HG02852 (cell line): ENCODE measurements around the gene SNX22.

Source experiments
- ATAC-seq: cut with Tn5 transposase; IDR thresholded peaks from one replicate; pipeline ENCODE4 v1.9.1; 2021; ENCODE audit warnings: mild to moderate bottlenecking, moderate library complexity; ENCODE audit not compliant: unreplicated experiment

Gene SNX22

DNA sequence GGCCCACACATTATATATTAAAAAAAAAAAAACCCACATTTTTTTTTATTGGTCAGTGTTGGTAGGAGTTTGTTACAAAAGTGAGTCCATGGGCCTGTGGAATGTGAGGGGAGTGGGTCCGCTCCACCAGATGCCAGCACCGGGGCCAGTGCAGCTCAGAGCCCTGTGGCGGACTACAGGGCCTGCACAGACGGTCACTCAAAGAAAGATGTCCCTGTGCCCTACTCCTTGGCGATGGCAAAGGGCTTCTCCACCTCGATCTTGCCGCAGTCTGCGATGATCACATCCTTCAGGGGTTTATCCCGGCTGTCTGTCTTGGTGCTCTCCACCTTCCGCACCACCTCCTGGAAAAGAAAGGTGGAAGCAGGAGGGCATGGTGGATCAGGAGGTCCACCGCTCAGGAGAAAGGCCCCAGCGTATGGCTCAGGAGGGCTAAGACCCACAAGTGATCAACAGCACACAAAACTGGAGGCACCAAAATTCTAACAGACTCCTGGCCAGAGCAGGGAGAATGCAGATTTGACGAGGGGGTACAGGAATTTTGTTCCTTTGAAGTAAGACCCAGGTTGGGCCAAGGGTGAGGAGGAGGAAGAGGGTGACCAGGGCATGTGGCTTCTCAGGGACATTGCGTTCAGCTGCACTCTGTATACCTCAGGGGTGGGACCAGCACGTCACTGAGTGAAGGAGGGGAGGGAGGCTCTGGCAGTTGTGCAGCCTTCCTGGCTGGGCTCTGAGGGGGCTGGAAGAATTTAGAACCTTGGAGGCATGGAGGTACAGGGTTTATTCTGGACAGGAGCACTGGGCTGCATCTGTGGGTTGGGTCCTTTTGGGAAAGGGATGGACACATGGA is 4.5 kb downstream of the SNX22 start:
- ATAC-seq, result no peak

DNA sequence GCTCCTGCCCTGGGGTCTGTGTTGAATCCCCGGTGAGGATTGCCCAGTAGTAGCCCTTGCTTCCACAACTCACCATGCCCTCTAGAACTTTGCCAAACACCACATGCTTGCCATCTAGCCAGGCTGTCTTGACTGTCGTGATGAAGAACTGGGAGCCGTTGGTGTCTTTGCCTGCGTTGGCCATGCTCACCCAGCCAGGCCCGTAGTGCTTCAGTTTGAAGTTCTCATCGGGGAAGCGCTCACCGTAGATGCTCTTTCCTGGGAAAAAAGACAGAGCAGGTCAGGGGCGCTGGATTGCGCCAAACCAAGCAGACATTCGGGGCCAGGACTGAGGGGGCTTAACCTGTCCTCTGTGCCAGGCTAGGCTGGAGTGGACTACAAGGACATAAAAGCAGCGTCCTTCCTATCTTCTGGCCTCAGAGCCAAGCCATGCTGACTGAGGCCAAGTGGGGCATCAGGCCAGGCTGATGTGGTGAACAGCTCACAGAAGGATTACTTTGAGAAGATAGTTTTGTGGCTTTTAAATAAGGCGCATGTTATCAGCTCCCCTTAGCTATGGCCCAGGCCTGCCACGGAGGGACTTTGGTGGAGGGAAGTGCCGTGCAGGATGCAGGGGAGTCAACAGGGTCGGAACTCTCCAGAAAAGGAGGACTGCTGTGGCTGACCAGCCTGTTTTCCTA is 5.3 kb downstream of the SNX22 start:
- no peak for ATAC-seq

GRCh38 chr15:64157599-64158125 is 6.1 kb downstream of the SNX22 start:
- no peak for ATAC-seq

- ATAC-seq, result no peak
Measured at GRCh38 chr15:64158363-64159134, 7.0 kb downstream of the SNX22 start.

GRCh38 chr15:64161688-64162477 is 10.4 kb downstream of the SNX22 start:
- ATAC-seq, result no peak

GRCh38 chr15:64162478-64162868 is 10.9 kb downstream of the SNX22 start:
- ATAC-seq, result peak; percentile 23

DNA sequence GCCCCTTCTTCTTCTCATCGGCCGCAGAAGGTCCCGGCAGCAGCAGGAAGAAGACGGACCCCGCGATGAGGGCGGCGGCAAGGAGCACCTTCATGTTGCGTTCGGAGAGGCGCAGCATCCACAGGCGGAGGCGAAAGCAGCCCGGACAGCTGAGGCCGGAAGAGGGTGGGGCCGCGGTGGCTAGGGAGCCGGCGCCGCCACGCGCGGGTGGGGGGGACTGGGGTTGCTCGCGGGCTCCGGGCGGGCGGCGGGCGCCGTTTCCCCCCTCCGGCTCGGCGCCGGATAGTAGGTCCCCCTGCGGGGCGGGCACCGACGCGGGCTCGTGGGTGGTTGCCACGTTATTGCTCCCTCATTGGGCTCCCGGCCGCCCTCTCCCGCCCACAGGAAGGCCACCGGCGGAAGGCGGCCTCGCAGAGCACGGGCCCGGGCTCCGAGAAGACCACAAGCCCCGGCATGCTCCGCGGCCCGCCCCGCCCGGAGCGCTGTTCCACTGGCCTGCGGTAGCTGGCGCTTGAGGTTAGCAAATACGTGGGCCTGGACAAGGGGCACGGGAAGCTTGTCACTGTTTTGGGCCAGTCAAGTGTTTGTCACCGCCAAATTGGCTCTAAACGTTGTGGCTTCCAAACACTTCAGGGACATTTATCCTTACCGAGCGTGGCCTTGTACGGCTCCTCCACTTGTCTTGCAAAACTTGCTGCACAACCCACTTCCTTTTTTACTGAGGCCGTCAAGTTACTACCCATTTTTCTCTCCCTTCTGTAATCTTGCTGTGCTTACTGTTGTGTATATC is 11.5 kb downstream of the SNX22 start, which contains the start of gene PPIB:
TSS of gene PPIB (minus strand) at position 154 of the 790 bp plus-strand sequence. CDS start at position 118, 36 bp downstream.
- ATAC-seq, result peak; percentile 87

DNA sequence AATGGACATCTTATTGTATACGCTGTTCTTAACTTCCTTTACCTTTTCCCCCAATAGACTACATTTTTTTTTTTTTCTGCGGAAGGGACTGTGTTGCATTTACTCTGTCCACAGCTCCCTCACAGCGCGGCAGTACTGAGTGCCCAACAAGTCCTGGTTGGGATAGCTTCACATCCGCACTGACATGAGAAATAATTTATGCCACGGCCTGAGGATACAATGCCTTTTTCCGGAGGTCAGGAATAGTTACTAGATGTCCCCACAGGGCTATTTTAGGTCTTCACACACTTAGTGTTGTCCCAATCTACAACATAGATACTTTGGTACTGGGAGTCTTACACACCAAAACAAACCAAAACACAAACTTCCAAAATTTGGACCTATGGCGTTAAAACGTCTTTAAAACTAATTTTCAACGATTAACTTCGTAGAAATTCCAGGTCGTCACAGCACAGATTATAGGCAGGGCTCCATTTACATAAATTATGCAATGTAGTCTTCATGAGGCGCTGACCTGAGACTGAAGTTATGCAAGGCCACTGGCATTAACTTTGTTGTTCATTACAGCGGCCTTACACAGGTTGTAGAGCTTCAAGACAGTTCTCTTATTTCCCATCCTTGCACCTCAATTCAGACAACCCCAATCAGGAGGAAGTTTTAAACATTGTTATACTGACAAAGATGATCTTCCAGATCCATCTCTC is 12.3 kb downstream of the SNX22 start:
- ATAC-seq, result no peak

DNA sequence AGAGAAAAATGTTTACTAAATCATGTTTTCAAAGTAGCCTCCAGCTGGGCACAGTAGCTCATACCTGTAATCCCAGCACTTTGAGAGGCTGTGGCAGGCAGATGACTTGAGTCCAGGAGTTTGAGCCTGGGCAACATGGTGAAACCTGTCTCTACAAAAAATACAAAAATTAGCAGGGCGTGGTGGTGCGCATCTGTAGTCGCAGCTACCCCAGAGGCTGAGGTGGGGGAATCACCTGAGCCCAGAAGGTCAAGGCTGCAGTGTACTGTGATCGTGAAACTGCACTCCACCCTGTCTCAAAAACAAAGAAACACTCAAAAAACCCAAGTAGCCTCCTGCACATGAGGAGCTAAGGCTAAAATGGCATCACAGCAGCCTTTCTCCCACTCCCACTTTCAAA is 12.9 kb downstream of the SNX22 start:
- no peak for ATAC-seq

- ATAC-seq, result no peak
Measured at GRCh38 chr15:64166102-64166890, 14.8 kb downstream of the SNX22 start.

GRCh38 chr15:64180235-64180824 is 28.8 kb downstream of the SNX22 start:
- peak; percentile 67 for ATAC-seq

DNA sequence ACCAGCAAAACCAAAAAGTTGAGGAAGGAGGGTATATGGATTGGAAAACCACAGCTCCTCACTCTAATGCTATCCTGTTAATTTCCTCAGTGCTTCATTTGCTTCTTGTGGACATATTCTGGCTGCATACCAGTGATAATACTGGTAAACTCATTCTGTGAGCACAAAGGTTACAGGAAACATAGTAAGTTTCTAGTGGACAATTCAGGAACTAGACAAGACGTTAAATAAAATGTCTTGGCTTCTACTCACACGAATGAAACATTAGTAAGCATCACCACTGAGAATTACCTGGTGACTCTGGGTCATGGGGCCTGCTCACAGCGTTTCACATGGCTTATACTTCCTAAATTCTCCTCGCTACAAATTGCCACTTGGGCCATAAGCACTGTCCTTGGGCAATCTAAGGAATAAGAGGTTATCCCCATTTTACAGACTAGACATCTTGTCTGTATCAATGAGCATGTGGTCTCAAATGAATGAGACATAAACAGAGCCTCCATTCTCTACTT is 31.4 kb downstream of the SNX22 start:
- ATAC-seq, result no peak

DNA sequence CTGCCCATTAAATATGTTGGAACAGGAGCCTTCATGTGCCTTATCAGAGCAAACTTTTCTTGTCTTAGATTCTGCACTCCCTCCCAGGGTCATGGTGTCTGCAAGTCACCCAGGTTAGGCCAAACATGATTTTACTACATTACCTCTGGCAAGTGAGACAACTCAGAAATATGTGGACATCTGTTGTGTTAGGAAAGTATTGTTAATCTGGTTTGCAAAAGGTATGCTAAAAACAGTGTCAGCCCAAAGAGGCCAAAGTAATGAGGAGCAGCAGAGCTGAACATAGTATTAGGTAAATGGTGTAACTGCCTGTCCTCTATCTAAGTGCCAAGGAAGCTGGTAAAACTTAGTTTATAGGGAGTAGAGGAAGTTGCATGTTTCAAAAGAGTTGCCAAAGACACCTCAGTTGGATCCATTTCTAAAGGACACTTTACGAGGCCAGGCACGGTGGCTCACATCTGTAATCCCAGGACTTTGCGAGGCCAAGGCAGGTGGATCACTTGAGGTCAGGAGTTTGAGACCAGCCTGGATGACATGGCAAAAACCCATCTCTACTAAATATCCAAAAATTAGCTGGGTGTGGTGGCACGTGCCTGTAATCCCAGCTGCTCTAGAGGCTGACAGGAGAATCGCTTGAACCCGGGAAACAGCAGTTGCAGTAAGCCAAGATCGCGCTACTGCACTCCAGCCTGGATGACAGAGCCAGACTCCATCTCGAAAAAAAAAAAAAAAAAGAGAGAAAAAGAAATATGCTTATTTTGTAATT is 33.8 kb downstream of the SNX22 start:
- ATAC-seq, result no peak

DNA sequence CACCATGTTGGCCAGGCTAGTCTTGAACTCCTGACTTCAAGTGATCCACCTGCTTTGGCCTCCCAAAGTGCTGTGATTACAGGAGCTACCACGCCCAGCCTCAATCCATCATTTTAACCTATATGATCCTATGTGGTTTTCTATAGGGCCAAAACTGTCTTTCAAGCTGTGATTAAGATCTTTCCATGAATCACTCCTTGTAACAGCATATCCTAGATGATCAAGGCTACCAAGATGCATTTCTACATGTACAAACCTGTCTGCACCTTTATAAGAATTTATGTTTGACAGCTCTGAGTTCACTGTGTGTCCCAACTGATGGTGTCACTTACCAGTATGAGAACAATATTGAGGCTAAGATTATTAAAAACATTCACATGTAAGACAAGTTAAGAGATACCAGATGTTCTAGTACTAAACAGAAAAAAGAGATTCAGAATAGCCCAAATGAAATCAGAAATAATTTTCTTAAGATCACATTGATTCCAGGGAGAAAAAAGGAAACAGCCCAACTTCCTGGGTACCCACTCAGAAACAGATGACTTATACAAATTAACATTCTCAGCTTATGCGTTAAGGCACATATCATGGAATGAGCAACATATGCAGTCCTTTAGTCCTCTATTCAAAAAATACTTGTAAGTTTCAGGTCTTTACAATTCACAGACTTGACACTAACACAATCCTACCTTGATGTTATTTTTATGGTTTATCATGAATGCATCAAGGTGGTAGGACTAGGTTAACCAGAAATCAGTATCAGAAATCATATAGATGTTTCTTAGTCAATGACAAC is 36.1 kb downstream of the SNX22 start:
- no peak for ATAC-seq

DNA sequence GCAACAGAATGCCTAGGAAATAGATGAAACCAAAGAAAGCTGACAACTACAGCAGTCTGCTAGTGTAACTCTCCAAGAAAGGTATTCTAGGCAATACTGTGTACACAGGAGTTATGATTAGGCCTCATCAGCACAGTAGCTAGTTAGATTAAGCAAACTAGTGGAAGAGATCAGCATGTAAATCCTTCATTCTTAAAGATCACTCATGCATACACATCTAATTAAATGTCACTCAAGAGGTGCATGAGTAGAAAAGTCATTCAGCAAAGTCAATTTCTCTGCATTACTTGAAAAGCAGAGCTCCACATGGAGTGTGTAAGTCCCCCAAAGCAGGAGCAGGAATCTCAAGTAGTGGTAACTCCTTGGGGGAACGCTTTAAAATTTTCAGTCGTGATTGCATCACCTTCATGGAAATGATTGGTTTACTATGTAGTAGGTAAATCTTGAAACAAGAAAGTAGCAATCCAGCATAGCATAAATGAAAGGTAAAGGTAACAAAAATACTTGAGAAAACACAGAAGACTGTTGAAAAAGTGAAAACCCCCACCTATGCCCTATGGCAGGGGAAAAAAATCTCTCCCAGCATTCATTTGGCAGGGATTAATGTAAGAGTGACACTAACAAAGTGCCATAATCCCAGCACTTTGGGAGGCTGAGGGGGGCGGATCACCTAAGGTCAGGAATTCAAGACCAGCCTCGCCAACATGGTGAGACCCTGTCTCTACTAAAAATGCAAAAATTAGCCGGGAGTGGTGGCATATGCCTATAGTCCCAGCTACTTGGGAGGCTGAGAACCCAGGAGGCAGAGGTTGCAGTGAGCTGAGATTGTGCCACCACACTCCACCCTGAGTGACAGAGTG is 40.7 kb downstream of the SNX22 start:
- no peak for ATAC-seq
